ENCODE results near the gene DNAJB8. TPM values are rescaled to one million over a fixed set of nuclear protein-coding genes. Genes with fewer than 3 reads are reported as not detected.

The DNAJB8 gene
- total and polyA plus RNA-seq, 2 donors (not counting 1 experiment from before 2014, with no cell fraction given) = not detected

DNA sequence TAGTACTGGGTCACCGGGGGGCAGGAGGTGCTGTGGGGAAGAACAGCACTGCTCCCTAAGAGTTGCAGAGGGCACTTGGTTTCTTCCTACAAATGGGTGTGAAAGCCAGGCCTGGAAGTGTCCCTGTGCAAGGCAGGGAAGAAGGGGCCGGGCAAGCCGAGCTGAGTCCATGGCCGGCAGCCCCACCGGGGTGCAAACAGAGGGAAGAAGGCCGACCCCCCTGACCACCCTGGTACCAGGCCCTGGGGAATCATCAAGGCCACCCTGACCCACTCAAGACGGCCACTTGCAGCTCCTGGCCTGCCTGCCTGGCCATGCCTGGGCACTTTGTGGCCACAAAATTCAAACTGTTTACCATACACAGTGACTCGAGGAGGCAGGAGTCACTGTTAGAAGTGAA lies 8.7 kb upstream of the DNAJB8 start:
- H3K27me3 ChIP-seq (ENCODE audit: control insufficient read depth, insufficient read depth, low read length) = peaks cover 26% of the 10 kb centered on the region
- no peaks in the 10 kb centered on the region for H3K79me2 ChIP-seq (ENCODE audit: control insufficient read depth, insufficient read depth, low read length)
- no peak for TF ChIP-seq EZH2 (IDR thresholded peaks at IDR 0.05; ENCODE audit: low read length, missing control alignments)
- TF ChIP-seq, protein P1, sequence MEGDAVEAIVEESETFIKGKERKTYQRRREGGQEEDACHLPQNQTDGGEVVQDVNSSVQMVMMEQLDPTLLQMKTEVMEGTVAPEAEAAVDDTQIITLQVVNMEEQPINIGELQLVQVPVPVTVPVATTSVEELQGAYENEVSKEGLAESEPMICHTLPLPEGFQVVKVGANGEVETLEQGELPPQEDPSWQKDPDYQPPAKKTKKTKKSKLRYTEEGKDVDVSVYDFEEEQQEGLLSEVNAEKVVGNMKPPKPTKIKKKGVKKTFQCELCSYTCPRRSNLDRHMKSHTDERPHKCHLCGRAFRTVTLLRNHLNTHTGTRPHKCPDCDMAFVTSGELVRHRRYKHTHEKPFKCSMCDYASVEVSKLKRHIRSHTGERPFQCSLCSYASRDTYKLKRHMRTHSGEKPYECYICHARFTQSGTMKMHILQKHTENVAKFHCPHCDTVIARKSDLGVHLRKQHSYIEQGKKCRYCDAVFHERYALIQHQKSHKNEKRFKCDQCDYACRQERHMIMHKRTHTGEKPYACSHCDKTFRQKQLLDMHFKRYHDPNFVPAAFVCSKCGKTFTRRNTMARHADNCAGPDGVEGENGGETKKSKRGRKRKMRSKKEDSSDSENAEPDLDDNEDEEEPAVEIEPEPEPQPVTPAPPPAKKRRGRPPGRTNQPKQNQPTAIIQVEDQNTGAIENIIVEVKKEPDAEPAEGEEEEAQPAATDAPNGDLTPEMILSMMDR (conservative IDR thresholded peaks at IDR 0.05 in 1 of 2, IDR thresholded peaks at IDR 0.05 in 1 of 2; ENCODE audit: low read depth in 1 of 2, low read length in 2 of 2) = no peak
- no peak overlapping the region for H3K4me3 ChIP-seq (replicated peaks in 1 of 4; ENCODE audit: control extremely low read depth in 1 of 4, insufficient read depth in 1 of 4, low read depth in 3 of 4, low read length in 4 of 4)
- no peak overlapping the region for H3K4me2 ChIP-seq (ENCODE audit: extremely low read depth, insufficient read depth, low read length)
- no peak overlapping the region for H3K9ac ChIP-seq (ENCODE audit: insufficient read depth, low read length)
- no peaks in the 10 kb centered on the region for H3K36me3 ChIP-seq (ENCODE audit: control insufficient read depth, insufficient read depth, low read length)
- no peaks in the 10 kb centered on the region for H3K4me1 ChIP-seq (ENCODE audit: control insufficient read depth, extremely low read depth, insufficient read depth, low read length)
- H4K20me1 ChIP-seq (ENCODE audit: control insufficient read depth, extremely low read depth, insufficient read depth, low read length) = no peaks in the 10 kb centered on the region
- H2AFZ ChIP-seq (ENCODE audit: low read length) = no peak overlapping the region
- no peaks in the 10 kb centered on the region for H3K9me3 ChIP-seq (ENCODE audit: control insufficient read depth, insufficient read depth, low read depth, low read length)
- DNase-seq (ENCODE audit: low read depth in 2 of 2) = no peak
- no peak overlapping the region for H3K27ac ChIP-seq (ENCODE audit: insufficient read depth, low read length)

DNA sequence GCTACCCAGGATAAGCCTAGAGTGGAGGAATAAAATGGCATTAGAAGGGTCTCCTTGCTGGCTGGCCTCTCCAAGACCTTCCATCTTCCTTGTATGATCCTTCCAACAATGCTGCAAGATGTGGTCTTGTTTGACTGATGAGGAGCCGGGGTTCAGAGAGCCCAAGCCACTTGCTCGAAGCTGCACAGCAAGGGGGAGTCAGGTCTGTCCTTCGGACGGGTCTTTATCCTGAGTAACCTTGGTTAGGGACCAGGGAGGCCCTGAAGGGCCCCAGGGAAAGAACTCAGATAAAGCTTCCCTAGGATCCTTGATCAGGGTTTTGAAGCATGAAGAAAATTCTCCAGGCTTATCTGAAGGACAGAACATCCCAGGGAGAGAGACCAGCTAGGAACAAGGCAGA lies 7.0 kb upstream of the DNAJB8 start:
- Histone ChIP-seq H3K4me3 (replicated peaks in 1 of 4; ENCODE audit: control extremely low read depth in 1 of 4, insufficient read depth in 1 of 4, low read depth in 3 of 4, low read length in 4 of 4) (no peak overlapping the region), H3K27me3 (ENCODE audit: control insufficient read depth, insufficient read depth, low read length) (peaks cover 30% of the 10 kb centered on the region), H3K36me3 (ENCODE audit: control insufficient read depth, insufficient read depth, low read length) (no peaks in the 10 kb centered on the region), H3K9me3 (ENCODE audit: control insufficient read depth, insufficient read depth, low read depth, low read length) (no peaks in the 10 kb centered on the region), H3K4me2 (ENCODE audit: extremely low read depth, insufficient read depth, low read length) (no peak overlapping the region), H3K9ac (ENCODE audit: insufficient read depth, low read length) (no peak overlapping the region), H3K4me1 (ENCODE audit: control insufficient read depth, extremely low read depth, insufficient read depth, low read length) (no peaks in the 10 kb centered on the region), H2AFZ (ENCODE audit: low read length) (no peak overlapping the region), H4K20me1 (ENCODE audit: control insufficient read depth, extremely low read depth, insufficient read depth, low read length) (no peaks in the 10 kb centered on the region), H3K79me2 (ENCODE audit: control insufficient read depth, insufficient read depth, low read length) (no peaks in the 10 kb centered on the region), H3K27ac (ENCODE audit: insufficient read depth, low read length) (no peak overlapping the region)
- no peak for DNase-seq (ENCODE audit: low read depth in 2 of 2)
- TF ChIP-seq EZH2 (IDR thresholded peaks at IDR 0.05; ENCODE audit: low read length, missing control alignments) = no peak
- TF ChIP-seq, protein P1 (conservative IDR thresholded peaks at IDR 0.05 in 1 of 2, IDR thresholded peaks at IDR 0.05 in 1 of 2; ENCODE audit: low read depth in 1 of 2, low read length in 2 of 2) = no peak

DNA sequence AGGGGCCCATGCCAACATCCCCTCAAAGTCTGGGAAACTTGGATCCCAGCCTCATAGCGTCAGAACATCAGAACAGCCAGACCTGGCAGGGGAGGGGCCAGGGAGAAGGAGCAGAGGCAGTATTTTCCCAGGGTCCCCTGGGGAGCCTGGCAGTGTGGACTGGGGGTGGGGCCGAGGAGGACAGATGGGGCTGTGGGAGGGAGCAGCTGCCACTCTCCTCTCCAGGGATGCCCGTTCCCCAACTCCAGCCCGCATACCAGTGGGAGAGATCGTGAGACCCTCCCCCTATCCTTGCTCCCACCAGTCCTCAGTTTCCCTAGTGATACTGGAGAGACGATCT lies 6.5 kb upstream of the DNAJB8 start:
- Histone ChIP-seq H4K20me1 (ENCODE audit: control insufficient read depth, extremely low read depth, insufficient read depth, low read length) (no peaks in the 10 kb centered on the region), H3K4me1 (ENCODE audit: control insufficient read depth, extremely low read depth, insufficient read depth, low read length) (no peaks in the 10 kb centered on the region), H3K27ac (ENCODE audit: insufficient read depth, low read length) (no peak overlapping the region), H3K9ac (ENCODE audit: insufficient read depth, low read length) (no peak overlapping the region), H3K9me3 (ENCODE audit: control insufficient read depth, insufficient read depth, low read depth, low read length) (no peaks in the 10 kb centered on the region), H3K79me2 (ENCODE audit: control insufficient read depth, insufficient read depth, low read length) (no peaks in the 10 kb centered on the region), H2AFZ (ENCODE audit: low read length) (no peak overlapping the region), H3K4me2 (ENCODE audit: extremely low read depth, insufficient read depth, low read length) (no peak overlapping the region), H3K27me3 (ENCODE audit: control insufficient read depth, insufficient read depth, low read length) (peaks cover 31% of the 10 kb centered on the region), H3K4me3 (replicated peaks in 1 of 4; ENCODE audit: control extremely low read depth in 1 of 4, insufficient read depth in 1 of 4, low read depth in 3 of 4, low read length in 4 of 4) (no peak overlapping the region), H3K36me3 (ENCODE audit: control insufficient read depth, insufficient read depth, low read length) (no peaks in the 10 kb centered on the region)
- no peak for TF ChIP-seq EZH2 (IDR thresholded peaks at IDR 0.05; ENCODE audit: low read length, missing control alignments)
- TF ChIP-seq, protein P1 (conservative IDR thresholded peaks at IDR 0.05 in 1 of 2, IDR thresholded peaks at IDR 0.05 in 1 of 2; ENCODE audit: low read depth in 1 of 2, low read length in 2 of 2) = no peak
- DNase-seq (ENCODE audit: low read depth in 2 of 2) = no peak

Measured in fibroblast of lung (primary cell).